Ramos (cell line): Measurements from ENCODE around the gene ACP3.

Source experiments
- in situ Hi-C: fragments of 300-500 bp; cut with MboI; formaldehyde crosslinking; loops from one replicate; pipeline ENCODE4 v1.14.3; 2022; ENCODE audit warnings: low sequenced_read_pairs; ENCODE audit not compliant: unreplicated experiment

The ACP3 gene

DNA sequence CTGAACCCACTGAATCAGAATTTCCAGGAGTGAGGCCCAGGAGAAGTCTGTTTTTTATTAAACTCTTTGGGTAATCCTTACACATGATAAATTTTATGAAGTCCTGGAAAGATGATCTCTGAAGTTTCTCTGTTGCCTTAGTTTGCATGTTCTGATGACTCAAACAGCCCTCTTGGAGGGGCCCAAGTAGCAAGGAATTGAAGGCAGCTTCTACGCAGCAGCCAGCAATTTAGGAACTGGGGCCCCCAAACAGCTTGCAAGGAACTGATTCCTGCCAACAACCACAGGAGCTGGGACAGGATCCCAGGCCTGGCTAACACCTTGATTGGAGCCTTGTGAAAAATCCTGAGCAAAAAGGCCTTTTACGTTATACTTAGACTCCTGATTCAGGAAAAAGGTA lies 5.4 kb upstream of the ACP3 start:
- in situ Hi-C loops = no loop called here

DNA sequence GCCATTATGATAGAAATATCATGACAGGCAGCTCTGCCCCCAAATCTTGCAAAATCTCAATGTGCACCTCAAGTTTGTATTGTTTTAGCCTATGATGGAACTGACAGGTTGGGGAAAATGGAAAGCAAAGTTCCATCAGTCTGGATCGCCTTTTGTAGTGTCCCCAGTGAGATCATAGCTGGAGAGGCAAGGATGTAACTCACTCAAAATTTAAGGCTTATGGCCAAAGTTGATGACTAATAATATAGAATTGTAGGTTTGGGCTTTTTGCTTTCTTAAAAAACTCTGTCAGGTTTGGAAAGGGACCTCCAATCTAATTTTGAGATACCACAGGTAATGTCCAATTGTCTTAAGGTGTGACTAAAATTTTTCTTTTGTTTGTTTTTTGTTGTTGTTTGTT lies 1.4 kb upstream of the ACP3 start:
- in situ Hi-C loops = no loop called here

DNA sequence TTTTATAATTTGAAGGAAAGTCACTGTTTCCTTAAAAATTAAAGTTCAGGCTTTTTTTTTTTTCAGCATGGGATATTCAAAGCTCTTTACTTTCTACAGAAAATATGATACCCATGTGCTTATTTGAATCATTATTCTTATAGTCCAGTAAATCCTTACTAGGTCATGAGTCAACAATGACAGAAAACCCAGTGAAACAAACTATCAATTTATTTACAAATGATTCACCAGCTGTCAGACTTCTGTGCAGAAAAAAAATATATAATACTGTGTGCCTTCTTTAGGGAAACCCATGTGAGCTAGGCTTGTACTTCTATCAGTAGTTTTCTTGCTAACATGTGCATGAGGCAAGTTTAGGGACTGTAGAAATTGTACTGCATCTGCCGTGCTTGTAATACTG lies 1.2 kb downstream of the ACP3 start:
- in situ Hi-C loops = no loop called here

DNA sequence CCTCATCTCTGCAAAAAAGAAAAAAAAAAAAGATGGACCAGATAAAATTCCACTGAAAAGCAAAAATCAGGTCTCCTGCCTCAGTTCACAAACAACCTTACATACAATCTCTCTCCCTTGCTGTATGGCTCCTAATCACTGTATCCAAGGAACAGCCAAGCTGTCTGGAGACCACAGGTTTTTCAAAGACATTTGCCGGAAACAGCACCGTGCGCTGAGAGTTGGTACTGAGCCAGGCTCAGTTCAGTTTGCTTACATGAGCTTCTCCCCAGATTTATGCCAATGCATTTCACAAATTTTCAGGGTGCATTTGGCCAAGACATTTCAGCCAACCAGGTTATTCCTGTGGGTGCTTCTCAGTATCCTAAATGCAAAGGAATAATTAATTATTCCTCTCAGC lies 4.1 kb downstream of the ACP3 start:
- in situ Hi-C loops = no loop called here

DNA sequence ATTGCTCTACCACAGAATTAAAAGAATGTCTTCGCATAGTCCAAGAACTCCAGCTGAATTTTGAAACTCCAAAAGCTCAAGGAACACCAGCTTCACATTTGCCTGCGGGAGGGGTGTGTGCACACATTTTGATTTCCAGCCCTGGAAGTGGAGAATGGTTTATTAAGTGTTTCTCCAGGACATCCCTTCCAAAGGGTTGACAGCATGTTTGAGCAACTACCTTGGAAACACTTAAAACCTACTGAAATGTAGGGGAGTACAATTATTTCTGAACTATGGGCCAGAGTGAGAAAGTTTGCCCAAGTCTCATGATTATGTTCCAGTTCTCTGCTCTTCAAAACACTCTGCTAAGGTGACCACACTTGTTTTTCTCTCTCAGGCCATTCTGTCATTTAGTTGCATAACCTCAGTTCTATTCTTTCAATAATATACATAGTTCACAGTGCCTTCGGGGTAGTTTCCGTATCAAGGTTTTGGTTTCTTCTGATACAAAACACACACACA lies 7.9 kb downstream of the ACP3 start:
- in situ Hi-C loops = no loop called here

DNA sequence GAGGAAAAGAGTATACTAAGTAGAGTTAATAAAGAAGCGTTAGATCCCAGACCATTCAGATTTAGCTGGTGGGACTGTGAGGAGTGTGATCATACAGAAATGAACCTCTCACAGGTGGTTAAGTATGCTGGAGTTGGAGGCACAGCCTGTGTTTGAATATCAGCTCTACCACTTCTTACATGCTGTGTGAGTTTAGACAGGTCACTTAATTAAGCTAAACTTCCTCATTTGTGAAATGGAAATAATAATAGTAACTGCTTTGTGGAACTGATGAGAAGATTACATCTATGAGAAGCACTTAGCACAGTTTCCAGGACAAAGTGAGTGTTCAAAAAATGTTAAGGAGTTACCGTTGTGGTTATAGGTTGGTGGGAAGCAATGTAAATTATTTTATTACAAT lies 8.4 kb downstream of the ACP3 start:
- in situ Hi-C loops = no loop called here

DNA sequence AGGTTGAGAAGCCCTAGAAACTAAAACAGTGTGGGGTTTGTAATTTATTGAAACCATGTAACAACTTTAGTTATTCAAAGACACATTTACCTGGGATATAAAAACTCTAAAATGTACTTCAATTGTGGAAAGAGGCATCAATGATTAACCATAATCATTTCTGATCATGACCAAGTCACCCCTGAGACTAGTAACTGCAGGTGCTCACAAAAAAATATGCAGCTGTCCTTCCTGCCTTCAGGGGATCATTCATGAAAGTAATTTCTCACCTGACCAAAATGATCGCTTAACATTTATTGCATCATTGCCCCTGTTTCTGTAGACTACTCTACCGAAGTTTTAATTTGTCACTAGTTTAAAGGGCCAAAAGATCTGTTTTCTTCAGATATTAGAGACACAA lies 9.0 kb downstream of the ACP3 start:
- in situ Hi-C loops = no loop called here

DNA sequence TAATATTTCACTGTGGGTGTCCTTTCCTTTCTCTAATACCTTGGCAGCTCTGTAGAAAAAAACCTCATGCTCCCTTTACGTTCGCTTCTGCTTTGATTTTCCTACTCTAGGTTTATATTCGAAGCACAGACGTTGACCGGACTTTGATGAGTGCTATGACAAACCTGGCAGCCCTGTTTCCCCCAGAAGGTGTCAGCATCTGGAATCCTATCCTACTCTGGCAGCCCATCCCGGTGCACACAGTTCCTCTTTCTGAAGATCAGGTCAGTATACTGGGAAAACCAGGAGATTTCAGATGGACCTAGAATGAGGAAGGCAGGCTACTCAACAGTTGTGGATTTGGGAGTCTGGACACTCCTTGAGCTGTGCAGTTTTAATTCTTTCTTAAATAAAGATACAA lies 14.9 kb downstream of the ACP3 start:
- in situ Hi-C loops = no loop called here

DNA sequence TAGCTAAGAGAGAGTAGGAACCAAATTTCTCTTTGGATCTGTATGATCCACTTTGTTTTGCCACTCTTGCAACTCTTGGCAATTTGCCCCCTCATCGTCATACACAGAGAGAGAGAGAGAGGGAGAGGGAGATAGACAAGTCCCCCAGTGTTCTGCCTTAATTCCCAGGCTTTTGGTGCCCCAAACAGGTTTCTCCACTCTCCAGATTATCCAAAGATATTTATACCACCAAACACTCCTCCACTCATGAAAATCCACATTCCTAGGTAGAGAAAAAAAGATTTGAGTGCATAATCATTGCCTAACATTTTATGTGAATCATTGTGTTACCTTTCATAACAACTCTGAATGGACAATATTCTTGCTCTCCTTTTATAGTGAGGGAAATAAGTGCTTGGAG lies 15.3 kb downstream of the ACP3 start:
- in situ Hi-C loops = no loop called here

DNA sequence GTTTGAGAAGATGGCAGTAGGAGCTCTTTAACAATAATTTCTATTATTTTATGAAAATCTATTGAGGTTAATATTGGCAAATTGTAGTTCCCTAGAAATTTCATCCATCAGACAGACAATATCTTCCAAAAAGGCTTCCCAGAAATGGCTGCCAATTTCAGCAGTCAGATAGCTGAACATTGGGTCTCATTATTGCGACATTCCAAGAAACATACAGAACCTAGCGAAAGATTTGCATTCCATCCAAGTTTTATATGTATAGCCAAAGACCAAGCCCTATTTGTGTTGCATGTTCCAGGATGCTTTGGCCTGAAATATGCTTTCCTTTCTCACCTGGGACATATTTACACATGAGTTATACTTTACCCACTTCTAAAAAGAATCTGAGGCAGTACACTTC lies 24.5 kb downstream of the ACP3 start:
- in situ Hi-C loops = no loop called here

DNA sequence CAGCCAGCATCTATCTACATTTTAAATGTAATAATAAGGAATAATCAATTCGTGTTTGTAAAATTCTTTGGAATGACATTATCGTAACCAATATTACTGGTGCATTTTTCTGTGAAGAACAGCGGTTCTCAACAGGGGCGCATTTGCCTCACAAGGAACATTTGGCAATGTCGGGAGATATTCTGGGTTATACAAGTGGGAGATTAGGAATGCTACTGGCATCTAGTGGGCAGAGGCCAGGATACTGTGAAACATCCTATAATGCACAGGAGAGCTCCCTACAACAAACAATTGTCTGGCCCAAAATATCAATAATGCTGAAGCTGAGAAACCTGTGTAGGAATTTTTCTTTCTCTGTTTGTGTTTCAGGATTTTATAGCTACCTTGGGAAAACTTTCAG lies 25.0 kb downstream of the ACP3 start:
- in situ Hi-C loops = no loop called here

DNA sequence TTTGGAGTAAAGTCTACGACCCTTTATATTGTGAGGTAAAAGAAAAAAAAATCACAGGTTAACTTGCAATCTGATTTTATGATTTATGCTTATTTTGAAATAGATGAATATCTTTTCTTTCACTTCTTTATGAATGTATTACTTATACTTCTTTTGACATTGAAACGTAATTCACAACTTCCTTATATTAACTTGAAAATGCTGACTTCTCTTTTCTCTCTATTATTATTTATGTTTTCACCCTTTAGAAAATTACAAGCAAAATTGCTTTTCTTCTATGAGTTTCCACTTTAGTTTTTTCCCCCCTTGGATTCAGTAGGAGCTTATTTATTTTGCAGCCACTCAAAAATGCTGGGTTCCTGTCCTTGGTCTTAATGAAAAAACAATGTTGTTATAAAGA lies 25.4 kb downstream of the ACP3 start:
- in situ Hi-C loops = no loop called here

DNA sequence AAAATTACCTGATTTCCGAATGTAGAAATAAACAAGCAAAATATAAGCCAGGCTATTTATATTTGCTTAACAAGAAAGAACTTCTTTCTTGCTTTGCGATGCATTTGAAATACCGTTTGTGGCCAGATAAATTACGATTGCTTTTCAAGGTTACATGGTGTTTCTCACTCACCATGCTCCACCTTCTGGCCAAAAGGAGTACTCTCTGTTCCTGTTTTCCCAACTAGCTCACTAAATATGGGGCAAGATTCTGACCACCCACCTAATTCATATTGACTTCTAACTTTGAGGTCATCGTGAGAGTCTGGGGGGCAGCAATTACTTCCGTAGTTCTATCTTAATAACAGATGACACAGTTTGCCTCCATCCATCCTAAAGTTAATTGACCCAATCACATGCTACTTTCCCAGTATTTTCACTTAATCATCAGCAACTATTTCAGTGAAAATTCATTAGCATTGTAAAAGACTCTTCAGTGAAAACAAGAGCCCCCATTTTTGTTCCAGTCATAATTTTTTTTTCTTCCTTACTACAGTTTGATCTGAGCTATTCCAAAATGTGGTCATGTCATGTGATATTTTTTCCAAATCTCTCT lies 25.9 kb downstream of the ACP3 start:
- in situ Hi-C loops = no loop called here

DNA sequence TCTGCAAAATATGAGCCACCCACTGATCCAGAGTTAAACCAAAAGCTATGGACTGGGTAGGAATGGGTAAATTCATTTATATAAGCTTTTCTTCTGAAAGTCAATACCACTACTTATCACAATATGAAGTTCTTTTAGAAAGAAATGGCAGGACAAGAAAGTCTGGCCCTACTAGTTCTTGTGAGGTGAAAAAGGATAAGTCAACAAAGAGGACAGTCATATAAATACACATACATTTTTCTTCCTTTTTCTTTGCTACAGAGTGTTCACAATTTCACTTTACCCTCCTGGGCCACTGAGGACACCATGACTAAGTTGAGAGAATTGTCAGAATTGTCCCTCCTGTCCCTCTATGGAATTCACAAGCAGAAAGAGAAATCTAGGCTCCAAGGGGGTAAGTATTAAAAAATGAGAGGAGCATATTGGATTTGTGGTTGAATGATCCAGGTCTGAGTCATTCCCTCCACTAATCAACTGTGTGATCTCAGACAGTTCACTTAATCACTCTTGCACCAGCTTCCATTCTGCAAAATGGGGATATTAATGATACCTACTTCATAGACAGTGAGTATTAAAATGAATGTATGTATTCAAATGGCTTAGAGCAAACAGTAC lies 27.6 kb downstream of the ACP3 start:
- in situ Hi-C loops = no loop called here

DNA sequence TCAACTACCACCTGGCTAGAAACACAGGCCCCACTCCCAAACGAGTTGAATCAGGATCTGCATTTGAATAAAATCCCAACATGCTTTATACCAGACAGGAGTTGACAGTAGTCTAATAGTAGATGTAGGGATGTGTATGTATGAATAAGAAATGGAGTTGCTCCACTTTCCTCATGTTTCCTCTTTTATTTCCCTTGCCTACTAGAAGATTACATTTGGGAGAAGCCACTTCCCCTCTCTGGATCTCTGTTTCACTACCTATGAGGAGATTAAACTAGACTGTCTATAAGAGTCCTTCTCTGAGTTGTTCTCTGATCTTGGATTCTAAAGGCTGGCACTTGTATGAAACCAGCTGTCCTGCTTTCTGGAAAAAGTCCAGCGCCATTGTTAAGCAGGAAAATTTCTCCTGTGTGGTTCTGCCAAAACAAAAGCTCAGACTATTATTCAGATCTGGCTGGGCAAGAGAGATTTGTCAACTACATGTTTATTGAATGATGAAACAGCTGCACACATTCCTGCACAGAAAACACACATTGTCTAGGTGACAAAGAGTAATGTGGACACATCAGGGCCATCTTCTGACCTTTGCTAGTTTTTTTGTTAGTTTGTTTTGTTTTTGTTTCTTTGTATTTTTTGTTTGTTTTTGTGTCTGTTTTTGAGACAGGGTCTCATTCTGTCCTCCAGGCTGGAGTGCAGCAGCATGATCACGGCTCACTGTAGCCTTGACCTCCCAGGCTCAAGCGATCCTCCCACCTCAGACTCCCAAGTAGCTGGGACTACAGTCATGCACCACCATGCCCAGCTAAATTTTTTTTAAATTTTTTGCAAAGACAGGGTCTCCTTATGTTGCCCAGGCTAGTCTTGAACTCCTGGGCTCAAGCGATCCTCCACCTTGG lies 29.9 kb downstream of the ACP3 start:
- in situ Hi-C loops = no loop called here

DNA sequence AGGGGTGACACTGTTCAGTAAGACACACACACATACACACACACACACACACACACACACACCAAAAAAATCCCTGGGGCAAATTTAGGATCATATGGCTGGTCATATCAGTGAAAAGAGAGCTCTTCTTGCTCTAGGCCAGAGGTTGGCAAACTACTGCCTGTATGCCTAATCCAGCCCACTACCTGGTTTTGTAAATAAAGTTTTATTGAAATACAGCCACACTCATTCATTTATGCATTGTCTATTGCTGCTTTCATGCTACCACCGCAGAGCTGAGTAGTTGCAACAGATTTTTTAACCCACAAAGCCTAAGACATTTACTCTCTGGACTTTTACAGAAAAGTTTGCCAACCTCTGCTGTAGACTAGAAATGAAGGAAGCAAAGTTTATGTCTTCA lies 30.6 kb downstream of the ACP3 start:
- in situ Hi-C loops = no loop called here

DNA sequence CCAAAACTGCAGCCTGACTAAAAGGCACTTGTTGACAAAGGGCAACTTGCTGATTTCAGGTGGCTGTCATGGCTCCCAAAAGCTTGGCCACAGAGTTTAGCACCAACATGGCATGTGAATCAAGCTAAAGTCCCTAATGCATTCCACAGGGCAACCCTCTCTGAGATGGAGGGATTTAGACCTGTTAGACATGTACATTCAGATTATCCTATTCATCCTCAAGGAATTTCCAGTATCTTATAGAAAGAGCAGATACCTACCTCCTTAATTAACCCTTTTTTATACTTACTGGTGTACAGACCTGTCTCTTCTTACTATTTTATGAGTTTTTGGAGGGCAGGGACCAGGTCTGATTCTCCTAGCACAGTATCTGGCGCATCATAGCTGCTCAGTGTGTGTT lies 31.3 kb downstream of the ACP3 start:
- in situ Hi-C loops = no loop called here

DNA sequence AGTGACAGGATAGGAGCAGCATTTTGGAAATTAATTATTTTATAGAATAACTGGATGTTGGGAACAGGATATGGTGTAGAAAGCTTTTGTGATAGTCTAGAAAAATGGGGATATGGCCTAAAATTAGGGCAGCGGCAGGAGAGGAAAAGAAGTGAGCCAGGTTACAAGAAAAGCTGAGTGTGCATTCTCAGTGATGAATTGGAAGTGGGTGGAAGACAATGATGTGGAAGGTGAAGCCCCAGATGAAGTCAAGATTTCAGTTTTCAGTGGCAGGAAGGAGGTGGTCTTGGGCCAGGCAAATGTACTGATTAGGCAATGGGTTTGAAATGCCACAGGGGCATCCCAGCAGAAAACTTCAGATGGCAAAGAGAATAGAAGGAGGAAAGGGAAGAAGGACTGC lies 33.6 kb downstream of the ACP3 start:
- in situ Hi-C loops = no loop called here

DNA sequence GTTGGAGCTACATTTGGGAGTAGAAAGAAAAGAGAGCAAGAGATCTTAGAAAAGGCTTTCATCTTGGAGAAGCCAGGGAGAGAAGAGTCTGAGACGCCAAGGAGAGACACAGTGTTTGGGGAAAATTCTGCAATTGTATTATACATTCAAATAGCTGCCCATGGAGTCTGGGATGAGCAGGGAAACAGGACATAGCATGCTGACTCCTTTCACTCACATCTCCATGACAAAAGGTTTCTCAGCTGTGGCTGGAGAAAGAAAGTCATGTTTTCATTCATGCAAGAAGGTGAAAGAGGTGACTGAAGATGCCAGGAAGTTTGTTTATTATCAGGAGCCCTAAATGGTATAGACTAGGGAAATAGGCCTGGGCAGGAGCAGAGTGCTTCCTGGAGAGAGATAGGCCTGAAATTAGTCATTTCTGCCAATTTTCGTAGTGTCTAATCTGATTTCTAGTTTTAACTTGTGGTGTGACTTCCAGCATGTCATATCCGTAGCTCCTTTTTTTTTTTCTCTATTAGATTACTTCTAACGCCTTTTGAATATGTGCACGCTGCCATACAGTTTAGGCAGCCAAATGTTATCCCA lies 34.1 kb downstream of the ACP3 start:
- in situ Hi-C loops = no loop called here

DNA sequence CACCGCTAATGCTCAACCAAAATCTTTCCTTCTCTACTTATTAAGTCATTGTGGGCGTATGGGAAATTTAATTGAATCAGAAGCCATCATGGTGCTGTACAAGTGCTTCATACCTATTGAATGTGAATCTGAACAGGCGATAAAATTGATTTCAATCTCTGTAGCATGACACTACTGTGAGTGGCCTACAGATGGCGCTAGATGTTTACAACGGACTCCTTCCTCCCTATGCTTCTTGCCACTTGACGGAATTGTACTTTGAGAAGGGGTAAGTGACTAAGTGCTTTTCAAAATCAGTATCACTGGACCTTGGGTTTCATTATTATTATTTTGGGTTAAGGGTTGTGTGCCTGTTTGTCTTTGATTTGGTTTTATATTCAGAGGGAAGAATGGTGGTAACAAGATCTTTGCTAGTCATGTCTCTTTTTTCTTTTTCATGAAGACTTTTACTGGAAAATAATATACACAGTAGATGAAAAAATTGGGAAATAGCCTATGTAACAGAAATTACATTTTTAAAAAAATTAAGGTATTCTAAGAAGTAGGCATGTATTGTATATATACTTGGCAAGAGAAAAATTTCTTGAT lies 35.4 kb downstream of the ACP3 start:
- in situ Hi-C loops = no loop called here
